Dedifferentiated amniotic fluid mesenchymal stem cell (primary cell): ENCODE measurements around the gene KIF3A.

Experiments
- DNase-seq: peaks from one replicate; pipeline ENCODE4 v3.0.0-alpha.2; 2016; ENCODE audit errors: extremely low spot score

Gene KIF3A

GRCh38 chr5:132770476-132771159 lies 33.3 kb upstream of the KIF3A start:
- DNase-seq: no peak

DNA sequence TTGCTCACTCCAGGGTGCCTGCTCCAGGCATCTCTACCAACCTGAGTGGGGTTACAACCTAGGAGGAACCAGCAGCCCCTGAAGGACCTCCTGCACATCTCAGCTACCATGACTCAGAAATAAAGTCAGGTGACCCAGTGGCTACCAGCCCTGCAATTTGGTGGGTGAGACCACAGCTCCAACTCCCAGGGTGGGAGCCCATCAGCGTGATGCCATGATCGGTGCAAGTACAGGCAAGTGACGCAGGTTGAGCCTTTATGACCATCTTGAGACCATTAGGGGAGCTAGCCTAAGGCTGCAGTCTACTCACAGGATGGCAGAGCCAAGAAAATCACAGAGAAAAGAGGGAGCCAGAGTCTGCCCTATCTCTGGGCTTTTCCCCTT lies 31.1 kb upstream of the KIF3A start:
- DNase-seq: no peak

DNA sequence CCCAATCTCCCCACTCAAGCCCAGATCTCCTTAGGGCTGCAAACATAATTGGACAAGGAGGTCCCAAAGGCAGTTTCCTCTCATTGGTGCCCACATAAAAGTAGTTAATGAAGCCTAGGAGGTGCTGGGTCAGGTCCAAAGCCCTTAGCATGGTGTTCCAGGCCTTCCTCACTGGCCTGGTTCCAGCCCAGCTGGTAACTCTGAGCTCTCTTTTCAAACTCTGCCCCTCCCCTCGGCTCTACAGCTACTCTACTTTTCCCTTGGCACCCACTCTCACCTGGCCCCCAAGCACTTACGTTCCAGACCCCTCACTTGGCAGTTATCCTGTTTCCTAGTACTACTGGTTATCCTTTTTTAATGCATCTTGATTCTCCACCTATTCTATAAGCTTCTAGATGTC lies 29.8 kb upstream of the KIF3A start:
- DNase-seq: no peak

DNA sequence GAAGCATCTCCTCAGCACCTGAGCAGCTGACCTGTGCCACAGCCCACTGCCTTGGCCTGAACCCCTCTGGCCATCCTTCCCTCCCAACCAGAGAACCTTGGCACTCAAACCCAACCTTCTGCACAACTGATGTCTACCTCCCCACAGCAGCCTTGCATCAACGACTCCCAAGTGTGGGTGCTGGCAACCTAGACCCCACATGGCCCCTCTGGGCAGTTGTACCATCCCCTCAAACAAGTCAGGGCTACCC lies 29.4 kb upstream of the KIF3A start:
- no peak for DNase-seq

GRCh38 chr5:132766020-132766805 lies 28.9 kb upstream of the KIF3A start:
- DNase-seq: no peak

DNA sequence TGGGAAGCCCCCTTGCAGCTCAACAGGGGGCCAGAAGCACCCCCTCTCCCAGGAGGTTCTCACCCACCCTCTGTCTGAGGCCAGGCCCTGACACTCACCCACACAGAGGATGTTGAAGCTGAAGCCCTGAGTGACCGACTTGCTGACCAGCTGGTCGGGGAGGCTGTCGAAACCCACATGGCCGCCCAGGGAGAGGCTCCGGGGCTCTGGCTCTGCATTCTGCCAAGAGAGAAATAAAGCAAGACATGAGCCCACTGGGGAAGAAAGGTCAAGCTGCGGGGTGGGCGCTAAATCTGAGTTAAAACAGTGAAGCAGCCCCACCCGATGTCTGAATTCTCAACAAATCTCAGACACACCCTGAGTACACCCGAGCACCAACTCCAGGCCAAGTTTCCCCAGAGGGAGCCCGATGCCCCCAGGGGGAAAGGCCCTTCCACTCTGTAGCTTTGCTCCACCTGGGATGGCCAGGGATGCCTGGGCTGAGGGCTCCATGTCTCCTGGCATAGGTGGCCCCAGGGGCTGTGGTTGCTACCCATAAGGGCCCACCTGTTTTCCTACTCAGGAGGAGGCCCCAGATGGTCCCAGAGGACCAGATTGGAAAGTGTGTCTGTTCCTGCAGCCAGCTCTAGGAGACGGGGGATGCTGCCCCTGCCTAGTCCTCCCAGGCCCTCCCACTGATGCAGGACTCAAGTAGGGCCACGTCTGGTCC lies 28.1 kb upstream of the KIF3A start:
- DNase-seq: no peak

- no peak for DNase-seq
Observed at GRCh38 chr5:132764671-132765238, 27.4 kb upstream of the KIF3A start.

DNA sequence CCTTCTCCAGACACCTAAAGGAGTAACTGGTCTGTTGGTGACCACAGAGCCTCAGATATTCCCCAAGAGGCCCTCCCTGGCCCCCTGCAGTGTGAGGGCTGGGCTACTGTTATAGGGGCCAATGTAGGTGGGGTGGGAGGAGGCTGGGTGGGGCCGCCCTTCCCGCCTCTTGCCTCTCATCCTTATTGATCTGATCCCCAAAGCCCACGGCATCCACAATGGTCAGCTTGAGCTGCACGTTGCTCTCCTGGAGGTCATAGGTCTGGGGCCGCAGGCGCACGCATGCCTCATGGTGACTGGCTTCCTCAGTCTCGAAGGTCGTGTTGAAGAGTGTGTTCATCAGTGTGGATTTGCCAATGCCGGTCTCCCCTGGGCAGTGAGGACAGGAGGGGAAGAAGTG lies 26.7 kb upstream of the KIF3A start:
- DNase-seq: no peak

DNA sequence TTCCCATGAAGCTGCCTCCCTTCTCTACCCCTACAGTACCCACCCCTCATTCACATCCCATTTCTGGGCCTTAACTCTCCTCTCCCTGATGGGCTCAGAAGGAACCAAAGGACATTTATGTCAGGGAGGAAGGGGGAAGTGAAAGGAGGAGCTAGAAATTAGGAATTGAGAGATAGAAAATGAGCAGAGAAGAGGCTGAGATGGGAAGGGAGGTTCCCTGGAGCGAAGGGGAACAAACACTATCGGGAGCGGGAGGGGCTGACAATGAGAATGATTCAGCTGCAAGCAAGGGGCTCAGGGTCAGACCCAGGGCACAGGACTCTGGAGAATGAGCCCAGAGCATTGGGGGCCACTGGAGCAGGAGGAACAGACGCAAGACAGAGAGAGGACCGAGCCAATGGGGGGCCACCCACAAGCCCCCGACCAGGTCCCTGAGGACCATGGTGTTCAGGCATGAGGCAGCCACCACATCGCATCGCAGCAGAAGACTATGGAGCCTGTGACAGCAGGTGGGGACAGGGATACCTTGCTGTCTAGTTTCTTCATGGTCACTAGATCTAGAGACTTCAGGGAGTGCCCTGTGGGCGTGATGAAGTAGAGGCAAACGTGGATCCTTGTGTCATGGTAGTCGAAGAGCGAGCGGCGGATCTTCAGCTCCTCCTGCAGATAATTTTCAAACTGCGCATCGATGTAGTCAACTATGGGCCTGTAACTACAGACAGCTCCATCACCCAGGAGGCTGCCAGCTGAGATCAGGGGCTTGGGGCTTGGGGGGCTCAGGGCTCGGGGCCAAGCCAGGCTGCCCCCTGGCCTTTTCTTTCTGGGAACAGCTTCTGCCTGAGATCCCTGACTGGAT lies 26.1 kb upstream of the KIF3A start:
- no peak for DNase-seq

DNA sequence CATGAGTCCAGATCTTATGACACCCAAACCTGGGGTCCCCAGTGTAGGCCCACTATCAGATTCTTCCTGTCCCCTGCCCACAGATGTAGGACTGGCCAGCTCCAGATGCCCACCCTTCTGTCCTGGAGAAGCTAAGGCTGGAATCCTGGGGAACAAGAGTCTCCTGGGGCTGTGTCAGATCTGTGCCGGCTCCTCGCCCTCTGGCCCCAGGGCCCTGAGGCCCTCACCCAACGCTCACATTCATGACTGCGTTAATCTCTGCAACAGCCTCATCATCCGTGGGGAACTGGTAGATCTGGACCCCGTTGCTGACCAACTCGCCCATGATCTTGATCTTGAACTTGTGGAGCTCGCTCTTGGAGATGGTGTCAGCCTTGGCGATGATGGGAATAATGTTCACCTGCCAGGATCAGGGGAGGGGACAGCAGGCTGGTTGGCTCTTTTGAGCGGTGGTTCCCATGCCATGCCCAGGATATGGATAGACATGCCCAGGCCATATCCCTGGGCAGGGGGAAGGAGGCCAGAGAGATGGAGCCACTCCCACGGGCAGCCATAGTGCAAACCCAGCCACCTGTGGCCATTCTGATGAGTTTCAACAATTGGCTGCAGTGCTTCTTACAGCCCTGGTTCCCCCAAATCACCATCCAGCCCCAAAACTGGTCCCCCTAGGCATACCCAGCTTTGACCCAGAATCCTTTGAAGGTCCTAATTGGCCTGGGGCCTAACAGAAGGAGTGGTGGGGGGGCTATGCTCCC lies 25.1 kb upstream of the KIF3A start:
- DNase-seq: no peak

GRCh38 chr5:132761321-132762240 lies 24.2 kb upstream of the KIF3A start:
- no peak for DNase-seq

GRCh38 chr5:132760601-132761317 lies 23.4 kb upstream of the KIF3A start:
- no peak for DNase-seq

- DNase-seq: no peak
Observed at GRCh38 chr5:132760049-132760420, 22.7 kb upstream of the KIF3A start.

- no peak for DNase-seq
Observed at GRCh38 chr5:132759114-132760048, 22.0 kb upstream of the KIF3A start.

DNA sequence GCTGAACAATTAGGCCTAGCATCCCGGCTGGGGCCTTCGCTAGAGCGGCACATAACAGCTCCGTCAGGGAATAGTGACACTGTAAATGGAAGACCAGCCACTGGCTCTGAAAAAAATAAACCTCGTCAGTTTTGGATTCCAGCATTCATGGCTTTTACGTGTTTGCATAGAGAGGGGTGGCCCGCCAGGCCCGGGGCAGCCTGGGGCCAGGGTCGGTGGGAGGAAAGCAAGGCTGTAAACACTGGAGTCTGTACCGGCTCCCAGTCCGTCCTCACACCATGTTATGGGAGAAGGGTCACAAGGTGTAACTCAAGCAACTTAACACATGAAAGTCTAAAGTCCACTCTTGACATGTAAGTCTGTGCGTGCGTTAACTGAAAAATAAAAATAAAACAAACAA lies 21.1 kb upstream of the KIF3A start:
- no peak for DNase-seq

GRCh38 chr5:132756542-132756941 lies 19.2 kb upstream of the KIF3A start:
- DNase-seq: no peak

- DNase-seq: no peak
Observed at GRCh38 chr5:132754947-132755346, 17.6 kb upstream of the KIF3A start.

GRCh38 chr5:132754111-132754510 lies 16.8 kb upstream of the KIF3A start:
- DNase-seq: no peak
